DND-41 (cell line): Measurements from ENCODE around the gene RCCD1.

Source experiments
- ATAC-seq: fragments of 200-7000 bp; cut with Tn5 transposase; 3 replicates; pipeline ENCODE4 v1.9.1; 2021; ENCODE audit warnings: low read depth; ENCODE audit not compliant: insufficient read depth
- DNase-seq: peaks from one replicate; pipeline ENCODE4 v3.0.0-alpha.2; 2020
- H2AFZ ChIP-seq: 2 replicates; pipeline ENCODE4 v1.6.0; 2012; ENCODE audit warnings: low read depth, low read length
- H3K27ac ChIP-seq: 2 replicates; pipeline ENCODE4 v1.5.1; 2012; ENCODE audit warnings: low read length, inconsistent platforms
- H3K27me3 ChIP-seq: fragments of 200-600 bp; sonication (generic); 2 replicates; pipeline ENCODE4 v1.6.0; 2012; ENCODE audit warnings: low read length, mild to moderate bottlenecking, inconsistent platforms; ENCODE audit not compliant: insufficient read depth, poor library complexity
- H3K36me3 ChIP-seq: 2 replicates; pipeline ENCODE4 v1.5.1; 2012; ENCODE audit warnings: low read length, inconsistent platforms; ENCODE audit not compliant: insufficient read depth
- H3K4me1 ChIP-seq: 2 replicates; pipeline ENCODE4 v1.5.1; 2012; ENCODE audit warnings: mild to moderate bottlenecking, low read length; ENCODE audit not compliant: insufficient read depth
- H3K4me2 ChIP-seq: 2 replicates; pipeline ENCODE4 v1.6.0; 2012; ENCODE audit warnings: mild to moderate bottlenecking, moderate library complexity, low read length, inconsistent platforms; ENCODE audit not compliant: insufficient read depth
- H3K4me3 ChIP-seq, 2 experiments: fragments of 200-600 bp in 1 of 2; shearing (Covaris generic) in 1 of 2; 2 replicates each; pipeline ENCODE4 v1.5.1; 2012 to 2016; ENCODE audit warnings: inconsistent platforms in 2 of 2, low read length in 2 of 2, mild to moderate bottlenecking in 2 of 2, low read depth in 1 of 2, moderate library complexity in 1 of 2
- H3K79me2 ChIP-seq: 2 replicates; pipeline ENCODE4 v1.6.0; 2012; ENCODE audit warnings: low read length, inconsistent platforms; ENCODE audit not compliant: insufficient read depth
- H3K9ac ChIP-seq: 2 replicates; pipeline ENCODE4 v1.6.0; 2012; ENCODE audit warnings: low read depth, mild to moderate bottlenecking, inconsistent platforms, low read length, moderate library complexity
- H3K9me3 ChIP-seq: 2 replicates; pipeline ENCODE4 v1.5.1; 2012; ENCODE audit warnings: low read length, moderate library complexity, mild to moderate bottlenecking, inconsistent platforms; ENCODE audit not compliant: insufficient read depth, severe bottlenecking
- H4K20me1 ChIP-seq: 2 replicates; pipeline ENCODE4 v1.6.0; 2012; ENCODE audit warnings: low read length; ENCODE audit not compliant: insufficient read depth
- CTCF ChIP-seq: IDR thresholded peaks from 2 replicates; pipeline ENCODE4 v1.5.1; 2012; ENCODE audit warnings: borderline replicate concordance, low read length, moderate library complexity, mild to moderate bottlenecking; ENCODE audit not compliant: poor library complexity, severe bottlenecking; ENCODE audit errors: extremely low read depth
- EZH2 ChIP-seq: IDR thresholded peaks from 3 replicates; pipeline ENCODE4 v1.6.1; 2012; ENCODE audit warnings: borderline replicate concordance, low read depth, mild to moderate bottlenecking, moderate library complexity, low read length, inconsistent platforms; ENCODE audit not compliant: severe bottlenecking

The RCCD1 gene

GRCh38 chr15:90912770-90913075 lies 42.0 kb upstream of the RCCD1 start:
- ATAC-seq (no peak), DNase-seq (no peak)
- TF ChIP-seq CTCF (no peak), EZH2 (no peak)
- H4K20me1 ChIP-seq = 0 out of 2 replicates have a peak, but pooled peaks cover 7% of the 10 kb centered on the region
- H3K27me3 ChIP-seq = no peaks in the 10 kb centered on the region
- H3K9ac ChIP-seq = no peak overlapping the region
- H3K9me3 ChIP-seq = no peaks in the 10 kb centered on the region
- no peak overlapping the region for H2AFZ ChIP-seq
- H3K4me2 ChIP-seq = no peak overlapping the region
- no peak overlapping the region for H3K27ac ChIP-seq
- no peaks in the 10 kb centered on the region for H3K4me1 ChIP-seq
- H3K4me3 ChIP-seq = no peak overlapping the region
- H3K36me3 ChIP-seq = peaks cover 85% of the 10 kb centered on the region
- H3K79me2 ChIP-seq = no peaks in the 10 kb centered on the region

GRCh38 chr15:90913398-90913944 lies 41.2 kb upstream of the RCCD1 start:
- no peaks in the 10 kb centered on the region for H3K4me1 ChIP-seq
- no peak overlapping the region for H2AFZ ChIP-seq
- DNase-seq (no peak), ATAC-seq (no peak)
- TF ChIP-seq EZH2 = no peak
- no peak for TF ChIP-seq CTCF
- no peaks in the 10 kb centered on the region for H3K79me2 ChIP-seq
- H3K27ac ChIP-seq = no peak overlapping the region
- H3K9me3 ChIP-seq = no peaks in the 10 kb centered on the region
- H3K27me3 ChIP-seq = no peaks in the 10 kb centered on the region
- H3K36me3 ChIP-seq = peaks cover 88% of the 10 kb centered on the region
- H3K9ac ChIP-seq = no peak overlapping the region
- no peak overlapping the region for H3K4me2 ChIP-seq
- 0 out of 2 replicates have a peak, but pooled peaks cover 7% of the 10 kb centered on the region for H4K20me1 ChIP-seq
- no peak overlapping the region for H3K4me3 ChIP-seq

- H3K36me3 ChIP-seq = peaks cover 94% of the 10 kb centered on the region
- H3K9ac ChIP-seq = no peak overlapping the region
- DNase-seq = no peak
- H3K4me1 ChIP-seq = no peaks in the 10 kb centered on the region
- ATAC-seq = no peak
- H4K20me1 ChIP-seq = 0 out of 2 replicates have a peak, but pooled peaks cover 7% of the 10 kb centered on the region
- H2AFZ ChIP-seq = no peak overlapping the region
- no peak for TF ChIP-seq EZH2
- TF ChIP-seq CTCF = no peak
- H3K27me3 ChIP-seq = no peaks in the 10 kb centered on the region
- H3K9me3 ChIP-seq = no peaks in the 10 kb centered on the region
- H3K4me3 ChIP-seq = no peak overlapping the region
- no peaks in the 10 kb centered on the region for H3K79me2 ChIP-seq
- H3K4me2 ChIP-seq = no peak overlapping the region
- no peak overlapping the region for H3K27ac ChIP-seq
Observed at GRCh38 chr15:90914305-90915080, 40.2 kb upstream of the RCCD1 start.
